ENCODE data around the gene RPS6KB2. TPM values are rescaled to one million over a fixed set of nuclear protein-coding genes. Genes with fewer than 3 reads are reported as not detected.

RPS6KB2 gene
- total RNA-seq, 4 donors from 2014 or later = 147 to 193 (median 158) TPM

DNA sequence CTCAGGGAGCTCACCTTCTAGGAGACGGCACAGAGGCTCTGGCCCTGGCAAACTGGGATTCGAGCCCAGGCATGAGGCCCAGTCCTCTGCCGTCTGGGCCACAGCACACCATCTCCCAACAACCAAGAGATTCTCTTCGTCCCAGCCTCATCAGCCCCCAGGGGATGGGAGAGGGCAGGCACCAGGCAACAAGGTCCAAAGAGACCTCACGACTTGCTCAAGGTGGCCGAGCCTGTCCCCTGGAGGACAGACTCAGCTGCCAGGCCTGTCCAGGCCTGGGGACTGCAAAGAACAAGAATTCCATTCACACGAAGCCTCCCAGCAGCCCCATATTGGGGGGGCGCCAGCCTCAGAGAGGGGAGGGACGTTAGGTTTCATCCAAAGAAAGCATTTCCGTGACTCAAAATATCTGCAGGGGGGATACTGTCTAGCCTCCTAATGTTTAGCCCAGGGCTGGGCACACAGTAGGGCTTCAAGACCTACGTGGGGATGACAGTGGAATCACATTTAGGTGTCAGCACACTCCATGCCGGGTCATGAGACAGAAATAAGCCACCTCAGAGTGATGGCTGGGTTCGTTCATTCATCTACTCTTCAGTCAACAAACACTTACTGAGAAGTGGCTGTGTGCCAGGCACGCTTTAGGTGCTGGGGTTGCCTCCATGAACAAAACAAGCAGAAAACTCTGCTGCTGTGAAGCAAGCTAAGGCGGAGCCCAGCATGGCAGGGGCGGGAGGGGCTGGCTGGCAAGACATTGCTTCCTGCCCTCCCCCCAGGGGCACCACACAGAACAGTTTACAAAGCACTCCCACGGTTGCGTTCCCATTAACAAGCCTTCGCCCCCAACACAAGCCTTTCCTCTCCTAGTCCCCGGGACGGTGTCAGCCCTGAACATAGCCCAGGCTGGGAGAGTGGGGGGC is 11.6 kb upstream of the RPS6KB2 start:
- Histone ChIP-seq H3K27me3 (peaks cover 16% of the 10 kb centered on the region), H3K9me3 (no peaks in the 10 kb centered on the region), H3K27ac (no peak overlapping the region), H3K36me3 (no peaks in the 10 kb centered on the region), H3K4me3 (no peak overlapping the region), H3K4me1 (peaks cover 65% of the 10 kb centered on the region)
- TF ChIP-seq POLR2A (IDR thresholded peaks at IDR 0.05) = no peak
- TF ChIP-seq POLR2AphosphoS5 (IDR thresholded peaks at IDR 0.05) = no peak
- 31% methylated on average over 10 of the region's 21 CpGs for WGBS
- no peak for DNase-seq (ENCODE audit: low spot score in 2 of 2)

- Histone ChIP-seq H3K4me3 (no peak overlapping the region), H3K4me1 (peaks cover 67% of the 10 kb centered on the region), H3K36me3 (no peaks in the 10 kb centered on the region), H3K27ac (no peak overlapping the region), H3K9me3 (no peaks in the 10 kb centered on the region), H3K27me3 (peaks cover 8% of the 10 kb centered on the region)
- TF ChIP-seq POLR2AphosphoS5 (IDR thresholded peaks at IDR 0.05) = no peak
- TF ChIP-seq, protein P1, sequence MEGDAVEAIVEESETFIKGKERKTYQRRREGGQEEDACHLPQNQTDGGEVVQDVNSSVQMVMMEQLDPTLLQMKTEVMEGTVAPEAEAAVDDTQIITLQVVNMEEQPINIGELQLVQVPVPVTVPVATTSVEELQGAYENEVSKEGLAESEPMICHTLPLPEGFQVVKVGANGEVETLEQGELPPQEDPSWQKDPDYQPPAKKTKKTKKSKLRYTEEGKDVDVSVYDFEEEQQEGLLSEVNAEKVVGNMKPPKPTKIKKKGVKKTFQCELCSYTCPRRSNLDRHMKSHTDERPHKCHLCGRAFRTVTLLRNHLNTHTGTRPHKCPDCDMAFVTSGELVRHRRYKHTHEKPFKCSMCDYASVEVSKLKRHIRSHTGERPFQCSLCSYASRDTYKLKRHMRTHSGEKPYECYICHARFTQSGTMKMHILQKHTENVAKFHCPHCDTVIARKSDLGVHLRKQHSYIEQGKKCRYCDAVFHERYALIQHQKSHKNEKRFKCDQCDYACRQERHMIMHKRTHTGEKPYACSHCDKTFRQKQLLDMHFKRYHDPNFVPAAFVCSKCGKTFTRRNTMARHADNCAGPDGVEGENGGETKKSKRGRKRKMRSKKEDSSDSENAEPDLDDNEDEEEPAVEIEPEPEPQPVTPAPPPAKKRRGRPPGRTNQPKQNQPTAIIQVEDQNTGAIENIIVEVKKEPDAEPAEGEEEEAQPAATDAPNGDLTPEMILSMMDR (IDR thresholded peaks at IDR 0.05) = no peak
- no peak for TF ChIP-seq EP300 (IDR thresholded peaks at IDR 0.05)
- no peak for TF ChIP-seq POLR2A (IDR thresholded peaks at IDR 0.05)
- no CpG with 5 or more reads among the region's 12 CpGs for WGBS
- DNase-seq (ENCODE audit: low spot score in 2 of 2) = no peak
These were observed 10.9 kb upstream of the RPS6KB2 start for GRCh38 chr11:67417425-67417824.

DNA sequence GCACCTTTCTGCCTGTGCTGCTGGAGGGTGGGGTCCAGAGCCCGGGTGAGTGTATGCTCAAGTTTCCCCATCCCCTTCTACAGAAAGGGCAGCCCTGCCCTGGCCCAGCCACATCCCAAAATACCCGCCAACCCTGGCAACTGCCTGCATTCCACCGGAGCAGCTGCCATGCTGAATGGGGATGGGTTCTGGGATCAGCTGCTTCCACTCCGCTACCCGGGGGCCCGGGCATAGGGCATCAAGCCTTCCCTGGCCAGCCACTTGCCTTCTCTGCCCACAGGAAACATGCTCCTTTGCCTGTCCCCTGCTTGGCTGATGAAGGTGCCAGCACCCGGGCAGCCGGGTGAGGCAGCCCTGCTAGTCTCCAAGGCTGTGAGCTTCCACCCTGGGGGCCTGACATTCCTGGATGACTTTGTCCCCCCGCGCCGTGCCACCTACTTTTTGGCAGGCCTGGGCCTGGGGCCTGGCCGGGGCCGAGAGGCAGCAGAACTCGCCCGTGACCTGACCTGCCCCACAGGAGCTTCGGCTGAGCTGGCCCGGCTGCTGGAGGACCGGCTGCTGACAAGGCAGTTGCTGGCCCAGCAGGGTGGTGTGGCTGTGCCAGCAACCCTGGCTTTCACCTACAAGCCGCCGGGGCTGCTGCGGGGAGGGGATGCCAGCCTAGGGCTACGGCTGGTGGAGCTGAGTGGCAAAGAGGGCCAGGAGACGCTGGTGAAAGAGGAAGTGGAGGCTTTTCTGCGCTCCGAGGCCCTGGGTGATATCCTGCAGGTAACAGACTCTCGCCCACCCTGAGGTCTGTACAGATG is 9.6 kb upstream of the RPS6KB2 start:
- Histone ChIP-seq H3K9me3 (no peaks in the 10 kb centered on the region), H3K4me3 (no peak overlapping the region), H3K27me3 (peaks cover 5% of the 10 kb centered on the region), H3K4me1 (peaks cover 70% of the 10 kb centered on the region), H3K27ac (peak overlapping the region; percentile 38), H3K36me3 (no peaks in the 10 kb centered on the region)
- no peak for DNase-seq (ENCODE audit: low spot score in 2 of 2)
- no peak for TF ChIP-seq POLR2A (IDR thresholded peaks at IDR 0.05)
- no peak for TF ChIP-seq EP300 (IDR thresholded peaks at IDR 0.05)
- TF ChIP-seq, protein P1 (IDR thresholded peaks at IDR 0.05) = no peak
- no peak for TF ChIP-seq POLR2AphosphoS5 (IDR thresholded peaks at IDR 0.05)
- 27% methylated on average over 20 of the region's 26 CpGs for WGBS

GRCh38 chr11:67419325-67420049 is 8.8 kb upstream of the RPS6KB2 start:
- H3K36me3 ChIP-seq = no peaks in the 10 kb centered on the region
- H3K4me3 ChIP-seq = peak overlapping the region; percentile 87
- no peaks in the 10 kb centered on the region for H3K9me3 ChIP-seq
- peaks cover 70% of the 10 kb centered on the region for H3K4me1 ChIP-seq
- H3K27ac ChIP-seq = peak overlapping the region; percentile 38
- H3K27me3 ChIP-seq = peaks cover 5% of the 10 kb centered on the region
- TF ChIP-seq EP300 (IDR thresholded peaks at IDR 0.05) (no peak), POLR2A (IDR thresholded peaks at IDR 0.05) (no peak), POLR2AphosphoS5 (IDR thresholded peaks at IDR 0.05) (no peak)
- TF ChIP-seq, protein P1 (IDR thresholded peaks at IDR 0.05) = no peak
- no peak for DNase-seq (ENCODE audit: low spot score in 2 of 2)
- WGBS = 73% methylated on average over 5 of the region's 21 CpGs

GRCh38 chr11:67420147-67420645 is 8.1 kb upstream of the RPS6KB2 start:
- peak overlapping the region; percentile 87 for H3K4me3 ChIP-seq
- no peaks in the 10 kb centered on the region for H3K27me3 ChIP-seq
- H3K36me3 ChIP-seq = no peaks in the 10 kb centered on the region
- H3K9me3 ChIP-seq = no peaks in the 10 kb centered on the region
- H3K27ac ChIP-seq = peak overlapping the region; percentile 94
- TF ChIP-seq, protein P1 (IDR thresholded peaks at IDR 0.05) = no peak
- no peak for TF ChIP-seq POLR2A (IDR thresholded peaks at IDR 0.05)
- TF ChIP-seq POLR2AphosphoS5 (IDR thresholded peaks at IDR 0.05) = no peak
- no peak for TF ChIP-seq EP300 (IDR thresholded peaks at IDR 0.05)
- no peak for DNase-seq (ENCODE audit: low spot score in 2 of 2)
- H3K4me1 ChIP-seq = peaks cover 66% of the 10 kb centered on the region
- WGBS = 31% methylated on average over 6 of the region's 15 CpGs

Data from suprapubic skin (tissue), 4 donors.